ENCODE data around the gene VAPB.

The VAPB gene

GRCh38 chr20:58466095-58466708 is 77.2 kb downstream of the VAPB start:
- no peak for DNase-seq

- DNase-seq = no peak
These were observed 77.9 kb downstream of the VAPB start for GRCh38 chr20:58466729-58467571.

DNA sequence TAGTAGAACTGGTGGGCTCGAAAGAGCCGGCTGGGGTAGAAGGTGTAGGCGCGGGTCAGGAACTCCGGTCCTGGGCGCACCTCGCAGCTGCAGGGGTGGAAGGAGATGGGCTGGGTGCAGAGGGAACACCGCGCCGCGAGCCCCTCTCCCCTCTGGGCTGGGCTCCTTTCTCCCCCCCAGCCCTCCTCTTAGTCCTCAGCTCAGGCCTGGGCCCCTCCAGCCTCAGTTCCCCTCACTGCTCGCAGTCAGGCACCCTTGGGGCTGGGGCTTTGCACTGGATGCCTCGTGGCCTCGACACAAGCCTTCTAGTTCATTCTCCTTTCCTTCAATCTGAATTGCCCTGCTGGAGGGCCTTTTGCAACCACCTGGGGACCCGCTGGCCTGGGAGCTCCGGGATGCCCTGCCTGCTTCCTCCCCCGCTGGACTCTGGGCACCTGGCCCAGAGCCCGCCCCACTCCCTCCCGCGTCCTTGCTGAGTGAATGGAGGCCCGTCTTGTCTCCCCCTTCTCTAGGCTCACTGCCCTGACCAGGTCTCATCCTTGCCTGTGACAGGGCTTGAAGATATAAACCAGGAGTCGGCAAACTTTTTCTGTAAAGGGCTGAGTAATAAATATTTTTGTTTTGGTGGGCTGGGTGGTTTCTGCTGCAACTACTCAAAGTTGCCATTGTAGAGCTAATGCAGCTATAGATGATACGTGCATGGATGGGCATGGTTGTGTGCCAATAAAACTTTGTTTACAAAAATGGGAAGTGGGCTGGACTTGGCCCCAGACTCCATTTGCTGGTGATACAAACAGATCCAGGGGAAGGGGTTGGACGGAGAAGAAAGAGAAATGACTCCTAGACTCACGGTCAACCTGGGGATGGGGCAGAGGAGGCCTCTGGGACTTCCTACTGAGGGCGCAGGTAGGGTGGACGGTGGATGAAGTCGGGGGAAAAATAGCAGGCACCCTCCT is 78.8 kb downstream of the VAPB start:
- DNase-seq = no peak

DNA sequence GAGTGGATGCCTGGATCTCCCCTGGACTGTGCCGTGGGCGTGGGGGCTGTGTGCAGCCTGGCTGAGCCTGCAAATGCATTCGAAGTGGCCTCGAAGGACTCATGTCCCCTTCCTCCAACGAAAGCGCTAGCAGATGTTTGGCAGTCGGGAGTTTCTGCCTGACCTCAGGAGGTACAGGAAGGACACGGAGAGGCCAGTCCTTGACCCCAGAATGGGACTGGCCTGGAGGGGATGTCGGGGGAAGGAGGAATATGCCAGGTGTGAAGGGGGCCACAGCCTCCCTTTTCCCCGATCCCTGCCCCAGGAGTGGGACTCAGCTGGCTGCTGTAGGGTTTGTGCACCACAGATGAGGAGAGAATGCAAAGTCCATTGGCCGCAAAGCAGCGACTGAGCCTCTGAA is 80.6 kb downstream of the VAPB start:
- no peak for DNase-seq

- no peak for DNase-seq
These were observed 81.5 kb downstream of the VAPB start for GRCh38 chr20:58470336-58471192.

GRCh38 chr20:58471193-58472164 is 82.5 kb downstream of the VAPB start:
- no peak for DNase-seq

- DNase-seq = no peak
These were observed 83.4 kb downstream of the VAPB start for GRCh38 chr20:58472273-58473018.

- no peak for DNase-seq
These were observed 84.7 kb downstream of the VAPB start for GRCh38 chr20:58473453-58474425.

- DNase-seq = no peak
These were observed 86.4 kb downstream of the VAPB start for GRCh38 chr20:58475466-58475865.

GRCh38 chr20:58478141-58478805 is 89.2 kb downstream of the VAPB start:
- no peak for DNase-seq

- DNase-seq = no peak
These were observed 90.9 kb downstream of the VAPB start for GRCh38 chr20:58479726-58480440.

DNA sequence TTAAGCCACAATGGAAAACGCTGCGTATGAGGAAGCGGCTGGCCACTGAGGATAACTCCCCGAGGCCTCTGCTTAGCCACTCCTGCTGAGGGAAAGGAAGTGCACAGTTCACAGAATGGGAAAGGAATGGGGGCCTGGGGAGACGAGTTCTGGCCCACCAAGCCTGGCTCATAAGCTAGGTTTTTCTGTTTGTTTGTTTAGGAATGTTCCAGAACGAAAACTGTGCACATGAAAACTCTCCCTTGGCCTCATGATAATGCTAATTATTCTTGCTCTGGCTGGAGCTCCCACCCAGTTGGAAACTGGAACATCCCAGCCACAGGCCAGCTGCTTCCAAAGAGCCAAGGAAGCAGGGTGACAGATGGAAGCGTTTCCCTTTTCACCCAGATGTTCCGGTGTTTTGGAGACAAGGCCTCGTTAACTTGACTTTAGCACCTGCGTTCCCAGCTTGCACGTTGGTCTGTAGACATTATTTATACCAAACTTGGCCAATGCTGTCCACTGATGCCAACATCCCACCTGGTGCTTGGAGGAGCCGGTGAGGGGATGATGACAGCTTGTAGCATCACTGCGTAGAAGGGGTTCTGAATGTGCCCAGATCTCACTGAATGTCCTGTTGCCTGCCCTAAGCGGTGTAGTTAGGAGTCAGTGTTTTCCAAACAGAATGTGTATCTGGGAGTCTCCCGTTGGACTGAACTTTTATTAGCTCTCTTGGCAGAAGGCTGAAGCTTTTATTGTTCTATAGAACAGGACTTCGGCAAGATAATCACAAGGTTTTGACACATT is 91.7 kb downstream of the VAPB start:
- DNase-seq = no peak

GRCh38 chr20:58481481-58482021 is 92.5 kb downstream of the VAPB start:
- no peak for DNase-seq

GRCh38 chr20:58482416-58482815 is 93.4 kb downstream of the VAPB start:
- no peak for DNase-seq

- no peak for DNase-seq
These were observed 94.0 kb downstream of the VAPB start for GRCh38 chr20:58483051-58483450.

DNA sequence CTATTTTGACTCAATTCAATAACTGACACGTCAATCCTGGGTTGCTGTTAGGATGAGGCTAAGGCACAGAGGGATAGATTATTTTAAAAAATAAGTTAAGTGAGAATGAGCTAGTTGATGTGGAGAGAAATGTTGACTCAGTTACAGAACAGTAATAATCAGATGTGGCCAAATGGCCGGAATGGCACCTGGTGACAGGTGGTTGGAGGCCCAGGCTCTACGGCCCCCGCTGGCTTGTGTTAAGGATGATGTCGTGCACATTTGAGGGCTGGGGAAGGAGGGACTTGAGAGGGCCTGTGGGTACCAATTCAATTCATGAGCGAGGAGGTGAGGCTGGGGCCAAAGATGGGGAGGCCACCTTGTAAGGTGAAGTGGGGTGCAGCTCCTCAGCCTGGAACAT is 94.4 kb downstream of the VAPB start:
- no peak for DNase-seq

DNA sequence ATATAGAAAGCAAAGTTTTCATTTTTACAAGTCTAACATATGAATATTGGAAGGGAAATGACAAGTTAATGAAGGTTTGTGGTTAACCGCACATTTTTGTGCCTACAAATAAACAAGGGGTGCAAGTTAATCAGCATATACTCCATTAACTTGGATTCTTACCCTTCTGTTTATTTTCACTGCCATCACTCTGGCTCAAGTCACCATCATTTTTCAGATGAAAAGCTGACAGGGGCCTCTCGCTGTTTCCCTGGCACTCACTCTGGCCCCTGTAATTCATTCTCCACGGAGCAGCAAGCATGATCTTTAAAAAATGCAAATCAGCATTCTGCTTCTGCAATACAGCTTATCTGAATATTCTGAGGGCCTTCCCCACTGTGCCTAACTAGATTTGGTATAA is 96.4 kb downstream of the VAPB start:
- DNase-seq = no peak

Data from cortex of kidney (tissue), 1 donor.